ENCODE results near the gene SHH.

The SHH gene

DNA sequence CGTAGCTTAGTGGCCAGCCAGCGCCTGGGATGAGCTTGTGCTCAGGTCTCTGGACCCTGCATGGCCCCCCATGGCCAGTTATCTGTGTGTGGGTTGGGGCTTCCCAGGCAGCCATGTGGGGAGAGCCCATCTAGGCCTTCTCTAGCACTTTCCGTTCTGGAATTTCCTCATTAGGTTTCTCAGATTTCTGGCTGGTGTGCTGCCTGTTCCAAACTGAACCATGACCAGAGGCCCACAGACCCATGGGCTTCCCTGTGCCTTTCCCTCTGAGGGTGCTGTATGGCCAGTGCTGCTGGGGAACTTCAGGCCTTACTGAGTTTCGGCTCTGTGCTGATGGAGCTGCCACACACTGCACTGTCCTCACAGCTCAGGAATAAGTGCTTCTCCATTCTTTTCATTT is 50.2 kb downstream of the SHH start:
- no peak for DNase-seq

DNA sequence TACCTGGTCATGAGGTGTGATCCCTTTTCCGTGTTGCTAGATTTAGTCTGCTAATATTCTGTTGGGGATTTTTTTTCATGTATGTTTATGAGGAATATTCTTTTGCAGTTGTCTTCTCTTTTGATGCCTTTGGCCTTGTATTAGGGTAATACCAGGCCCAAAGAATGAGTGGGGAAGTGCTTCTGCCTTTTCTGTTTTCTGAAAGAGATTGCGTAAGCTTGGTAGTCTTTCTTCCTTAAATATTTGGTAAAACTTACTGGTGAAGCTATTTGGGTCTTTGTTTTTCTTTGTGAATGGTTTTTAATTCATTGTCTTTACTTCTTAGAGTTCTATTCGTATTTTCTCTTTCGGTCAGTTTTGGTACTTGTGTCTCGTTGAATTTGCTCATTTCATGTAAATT is 51.1 kb downstream of the SHH start:
- no peak for DNase-seq

DNA sequence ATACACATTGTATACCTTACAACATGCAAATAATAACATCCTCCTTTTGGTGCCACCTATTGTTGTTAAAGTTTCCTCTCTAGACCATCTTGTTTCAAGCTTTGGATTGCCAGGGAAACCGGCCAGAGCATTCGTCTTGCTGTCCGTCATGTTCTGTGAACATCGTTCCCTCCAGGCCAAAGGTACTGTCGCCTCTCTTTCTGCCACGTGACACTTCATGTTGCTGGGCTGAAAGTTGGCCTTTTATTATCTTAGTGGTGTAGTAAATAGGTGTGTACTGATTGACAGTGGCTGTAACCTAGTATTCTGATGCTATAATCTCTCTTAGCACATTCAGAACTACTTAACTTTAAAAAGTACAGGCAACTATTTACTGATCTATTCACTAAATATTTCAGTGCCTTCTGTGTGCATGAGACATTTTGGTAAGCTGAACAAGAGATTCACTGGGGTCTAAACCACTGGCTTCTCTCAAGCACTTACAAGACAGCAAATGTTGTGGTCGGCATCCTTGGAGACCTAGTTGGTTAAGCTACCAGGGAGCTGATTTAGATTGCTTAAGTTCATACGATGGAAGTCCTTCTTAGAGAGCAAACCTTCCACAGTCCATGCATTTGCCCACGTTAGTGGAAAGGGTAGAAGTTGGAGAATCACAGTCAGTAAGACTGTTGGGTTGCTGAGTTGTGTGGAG is 52.4 kb downstream of the SHH start:
- DNase-seq = no peak

DNA sequence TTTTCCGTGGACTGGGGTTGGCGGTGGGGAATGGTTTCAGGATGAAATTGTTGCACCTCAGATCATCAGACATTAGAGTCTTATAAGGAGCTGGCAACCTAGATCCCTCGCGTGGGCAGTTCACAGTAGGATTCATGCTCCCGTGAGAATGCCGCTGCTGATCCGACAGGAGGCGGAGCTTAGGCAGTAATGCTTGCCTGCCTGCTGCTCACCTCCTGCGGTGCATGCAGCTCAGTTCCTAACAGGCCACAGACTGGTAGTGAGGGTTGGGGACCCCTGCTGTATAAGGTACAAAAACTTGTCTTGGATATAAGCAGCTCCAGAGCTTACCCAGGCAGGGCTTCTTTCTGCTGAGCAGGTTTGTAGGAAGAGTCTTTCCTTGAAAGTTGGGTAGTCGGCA is 53.9 kb downstream of the SHH start:
- no peak for DNase-seq

DNA sequence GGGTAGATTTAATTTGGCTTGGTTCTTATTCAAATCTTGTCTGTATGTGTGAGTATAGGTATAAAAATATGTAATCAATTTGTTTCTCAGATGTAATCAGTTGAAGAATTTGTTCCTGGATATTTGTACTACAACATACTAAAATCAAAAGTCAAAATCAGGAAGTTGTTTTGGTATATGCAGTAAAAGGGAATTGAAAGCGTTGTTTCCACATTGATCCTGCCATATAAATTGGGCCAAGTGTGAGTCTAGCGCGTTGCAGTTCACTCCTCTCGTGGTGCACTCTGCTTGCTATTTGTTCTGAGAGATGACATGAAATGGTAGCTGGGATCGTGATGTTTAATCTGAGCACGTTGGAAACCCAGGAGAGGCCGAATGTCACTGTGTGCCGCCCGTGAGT is 55.9 kb downstream of the SHH start:
- DNase-seq = no peak

DNA sequence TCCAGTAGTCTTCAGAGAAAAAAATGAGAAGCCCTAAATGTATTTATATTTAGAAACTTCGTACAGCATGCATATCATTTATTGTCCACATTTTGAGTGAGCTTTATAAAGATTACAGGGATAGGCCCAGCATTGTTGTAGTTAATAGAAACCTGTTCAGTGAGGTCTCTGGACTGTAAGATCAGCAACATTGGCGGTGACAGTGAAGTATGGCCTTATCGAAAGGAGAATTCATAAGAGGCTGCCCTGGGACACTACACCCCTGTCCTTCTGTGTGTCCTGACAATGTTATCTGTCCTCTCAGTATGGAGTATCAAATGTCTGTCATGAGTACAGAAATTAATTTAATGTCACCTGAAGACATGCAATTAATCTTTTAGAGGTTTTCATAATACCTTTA is 57.2 kb downstream of the SHH start:
- no peak for DNase-seq

DNA sequence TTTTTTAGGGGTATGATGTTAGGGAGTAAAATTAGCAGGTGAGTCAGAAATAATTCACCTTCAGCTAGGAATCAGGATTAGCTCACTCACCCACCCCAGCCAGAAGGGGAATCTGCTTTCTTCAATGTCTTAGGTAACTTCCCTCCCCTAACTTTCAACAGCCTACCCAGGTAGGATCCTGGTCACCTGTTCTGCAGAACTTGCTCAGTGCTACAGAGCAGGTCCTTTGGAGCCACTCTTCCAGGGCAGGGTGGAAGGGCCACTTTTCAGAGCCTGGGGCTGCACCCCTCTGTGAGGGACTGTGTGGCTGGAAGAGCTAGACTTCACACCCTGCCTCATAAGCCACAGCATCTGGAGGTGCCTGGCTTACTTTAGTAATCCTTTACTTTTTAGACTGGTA is 58.1 kb downstream of the SHH start:
- no peak for DNase-seq

DNA sequence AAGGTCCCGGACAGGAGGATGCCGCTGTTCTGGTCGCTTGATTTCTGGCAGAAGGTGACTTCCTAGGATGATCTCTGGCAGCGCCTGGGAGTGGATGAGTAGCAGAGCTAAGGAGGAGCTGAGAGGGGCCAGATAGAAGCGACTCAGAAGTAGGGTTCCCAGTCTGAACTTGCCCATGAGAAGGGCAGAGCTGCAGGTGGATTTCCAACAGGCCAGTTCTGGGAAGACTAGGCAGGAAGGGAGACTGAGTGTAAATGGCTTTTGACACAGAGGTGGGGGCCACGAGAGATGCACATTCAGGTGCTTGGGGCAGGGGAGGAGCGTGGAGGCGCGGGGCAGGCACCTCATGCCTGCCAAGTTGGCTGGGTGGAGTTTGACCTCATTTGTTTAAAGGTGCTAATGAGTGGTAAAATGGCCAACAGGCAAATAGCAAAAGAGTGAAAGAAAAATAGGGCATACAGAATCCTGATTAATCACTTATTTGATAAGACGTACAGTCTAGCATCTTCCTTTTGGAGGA is 58.8 kb downstream of the SHH start:
- no peak for DNase-seq

DNA sequence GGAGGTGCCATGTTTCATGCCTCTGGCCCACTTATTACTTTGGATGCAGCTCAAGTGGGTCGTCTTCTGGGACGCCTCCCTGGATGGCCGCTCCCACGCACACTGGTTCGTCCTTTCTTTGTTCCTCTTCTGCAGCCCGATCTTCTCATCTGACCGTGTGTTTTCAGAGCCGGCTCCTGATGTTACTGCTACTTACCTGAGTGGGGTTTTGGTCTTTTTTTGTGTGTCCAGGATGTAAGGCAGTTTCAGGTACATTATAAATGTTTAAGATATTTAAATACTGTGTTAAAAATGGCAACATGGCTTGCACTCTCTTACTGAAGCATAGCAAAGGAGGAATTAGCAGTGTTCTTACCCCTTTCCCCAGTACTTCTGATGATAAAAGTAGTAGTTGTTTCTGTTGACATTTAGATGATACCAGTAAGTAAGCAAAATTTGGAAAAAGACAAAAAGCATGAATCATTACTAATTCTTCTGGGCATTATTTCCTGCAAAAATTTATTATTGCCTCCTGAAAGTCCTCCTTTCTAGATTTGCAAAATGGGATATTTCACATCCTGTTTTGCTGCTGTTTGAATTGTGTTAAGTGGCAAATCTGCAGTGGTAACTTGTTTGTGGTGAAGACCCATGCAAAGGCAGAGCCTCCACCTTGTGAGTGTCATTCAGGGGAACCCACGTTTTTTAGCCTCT is 59.4 kb downstream of the SHH start:
- DNase-seq = no peak

DNA sequence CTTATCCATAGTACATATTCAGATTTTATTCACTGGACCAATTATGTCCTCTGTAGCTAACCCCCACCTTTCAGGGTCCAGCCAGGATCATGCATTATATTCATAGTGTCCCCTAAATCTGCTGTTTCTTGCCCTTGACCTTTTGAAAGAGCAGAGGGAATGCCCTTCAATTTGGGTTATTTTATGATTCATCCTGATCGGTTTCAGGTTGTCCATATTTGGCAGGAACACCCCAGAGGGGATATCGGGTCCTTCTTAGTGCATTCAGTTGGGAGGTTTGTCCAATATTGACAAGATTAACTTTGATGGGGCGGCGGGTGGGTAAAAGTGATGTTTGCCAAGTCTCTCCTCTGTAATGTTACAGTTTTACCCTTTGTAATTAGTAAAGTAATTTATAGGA is 60.9 kb downstream of the SHH start:
- no peak for DNase-seq

DNA sequence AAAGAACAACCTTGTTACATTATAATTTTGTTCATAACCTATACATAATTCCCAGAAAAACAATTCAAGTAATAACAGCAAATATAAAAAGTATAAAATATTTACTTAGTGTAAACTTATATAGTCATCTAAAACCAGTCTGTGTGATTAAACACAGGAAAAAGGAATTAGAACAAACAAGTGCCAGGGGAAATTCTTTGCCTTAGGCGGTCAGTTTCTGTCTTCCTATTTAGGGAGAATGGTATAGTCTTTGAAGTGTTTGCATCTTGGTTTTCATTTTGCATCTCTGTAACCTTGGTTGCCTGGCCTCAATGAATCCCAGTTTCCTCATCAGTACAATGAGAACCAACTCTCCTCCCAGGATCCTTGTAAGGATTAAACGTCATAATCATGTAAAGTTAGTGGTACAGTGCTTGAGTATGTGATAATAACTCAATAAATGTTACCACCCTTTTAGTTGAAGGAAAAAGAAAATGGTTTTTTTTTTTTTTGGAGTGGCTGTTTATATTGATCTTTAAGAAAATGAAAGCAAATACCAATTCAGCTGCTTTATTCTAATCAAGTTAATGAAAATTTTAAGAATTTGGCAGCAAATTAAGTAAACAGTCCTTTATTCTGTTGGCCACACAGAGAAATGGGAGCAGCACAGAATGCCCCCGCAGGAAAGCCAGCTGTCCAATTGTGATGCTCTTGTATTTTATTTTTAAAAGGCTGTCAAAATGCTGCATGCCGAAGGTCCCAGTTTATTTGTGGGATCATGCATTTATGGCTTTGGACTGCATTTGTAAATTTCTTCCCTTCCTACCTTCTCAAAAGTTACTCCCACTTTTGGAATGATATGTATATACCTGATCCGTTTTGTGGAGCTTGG is 61.8 kb downstream of the SHH start:
- DNase-seq = no peak
